GM18517 (cell line): Measurements from ENCODE around the gene NKAPD1.
"Not testable (repeated sequence)": the region's sequence is repeated elsewhere in the genome, so short reads cannot be mapped to it uniquely, and the experiment has no call there.

Source experiments
- ATAC-seq: cut with Tn5 transposase; IDR thresholded peaks from one replicate; pipeline ENCODE4 v1.9.1; 2021; ENCODE audit warnings: mild to moderate bottlenecking, moderate library complexity; ENCODE audit not compliant: unreplicated experiment

Gene NKAPD1

DNA sequence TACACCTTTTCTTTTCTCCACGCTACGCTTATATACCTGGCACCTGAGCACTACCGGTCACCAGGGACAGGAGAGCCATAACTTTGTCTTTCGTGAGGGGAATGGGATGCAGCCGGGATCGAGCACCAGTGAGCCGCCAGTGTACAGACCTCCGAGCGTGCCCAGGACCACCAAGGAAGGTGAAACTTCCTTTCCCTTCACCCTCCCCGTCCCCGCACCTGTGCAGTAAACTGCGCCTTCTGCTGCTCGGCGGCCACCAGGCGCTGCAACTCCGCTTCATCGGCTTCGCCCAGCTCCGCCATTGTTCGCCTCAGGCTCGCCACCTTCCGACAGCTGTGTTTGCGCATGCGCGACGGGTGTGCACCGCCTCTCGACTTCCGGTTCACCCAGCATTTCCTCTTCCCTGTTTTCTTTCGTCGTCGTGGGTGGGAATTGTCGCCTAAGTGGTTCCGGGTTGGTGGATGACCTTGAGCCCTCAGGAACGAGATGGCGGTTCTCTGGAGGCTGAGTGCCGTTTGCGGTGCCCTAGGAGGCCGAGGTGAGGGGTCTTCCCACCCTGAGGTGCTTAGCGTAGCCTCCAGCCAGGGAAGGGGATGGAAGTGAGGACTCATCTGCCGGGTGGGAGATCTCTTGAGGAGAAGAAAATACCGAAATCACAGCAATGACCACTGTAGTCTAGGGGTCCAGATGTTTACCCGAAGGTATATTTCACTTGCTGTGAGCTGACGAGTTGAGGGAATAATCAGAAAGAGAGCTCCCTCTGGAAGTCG, 12.5 kb downstream of the NKAPD1 start, which contains the start of the genes SDHD and TIMM8B:
Gene SDHD, plus strand, starts transcription at position 452 of the 770 bp plus-strand sequence. Its CDS starts 35 bp downstream, at position 487.
Gene TIMM8B, minus strand, starts transcription at position 335 of the 770 bp plus-strand sequence. Its CDS starts 33 bp downstream, at position 302.
- ATAC-seq: peak; percentile 85

DNA sequence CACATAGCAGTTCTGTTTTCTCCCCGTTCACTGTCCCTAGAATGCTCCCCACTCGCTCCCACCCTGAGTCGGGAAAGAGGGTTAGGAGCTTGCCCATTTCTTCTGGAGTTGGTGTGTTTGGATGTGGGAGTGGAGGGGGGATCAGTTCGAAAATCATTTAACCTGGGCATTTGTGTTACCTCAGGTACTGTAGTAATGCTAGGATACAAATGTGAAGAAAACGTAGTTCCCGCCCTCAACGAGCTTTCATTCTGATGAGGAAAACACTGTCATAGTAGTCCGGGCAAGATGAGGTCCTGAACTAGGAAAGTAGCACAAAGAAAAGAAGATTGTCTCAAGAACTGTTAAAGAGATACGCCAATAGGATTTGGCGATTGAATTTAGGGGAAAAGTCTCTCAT, 13.1 kb downstream of the NKAPD1 start:
- no peak for ATAC-seq

DNA sequence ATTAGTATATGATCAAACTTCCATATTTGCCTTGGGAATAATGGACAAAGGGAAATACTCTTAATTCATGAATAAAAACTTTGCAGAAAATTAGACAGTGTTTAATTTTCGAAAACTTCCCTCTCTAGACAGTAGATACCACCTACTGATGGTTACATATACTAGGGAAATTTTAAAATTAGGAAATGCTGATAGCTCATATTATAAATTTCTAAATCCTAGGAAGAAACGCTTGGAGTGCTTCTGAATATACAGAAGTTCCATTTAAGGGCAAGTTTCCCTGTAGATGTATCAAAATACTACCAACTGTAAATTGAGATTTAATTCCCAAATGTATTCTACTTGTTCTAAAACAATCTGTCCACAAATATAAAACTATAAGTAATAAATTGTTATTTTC, 21.2 kb downstream of the NKAPD1 start:
- ATAC-seq: not testable (repeated sequence)

DNA sequence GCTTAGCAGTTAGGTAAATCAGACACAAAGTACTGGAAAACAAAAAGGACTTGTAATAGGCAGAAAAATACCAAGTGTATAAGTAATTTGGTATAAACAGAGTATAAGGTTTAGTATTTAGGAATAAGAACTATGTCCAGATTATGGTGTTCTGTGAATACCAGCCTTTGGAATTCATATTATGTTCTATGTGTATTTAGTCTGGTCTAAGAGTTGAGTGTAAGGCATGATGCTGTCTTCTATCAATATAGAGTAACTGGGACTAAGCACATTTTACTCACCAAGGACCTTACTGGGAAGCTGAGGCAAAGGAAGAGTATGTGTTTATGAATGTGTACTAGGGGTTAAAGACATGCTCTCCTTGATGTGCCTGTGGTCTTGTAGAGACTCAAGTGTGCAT, 22.1 kb downstream of the NKAPD1 start:
- no peak for ATAC-seq

DNA sequence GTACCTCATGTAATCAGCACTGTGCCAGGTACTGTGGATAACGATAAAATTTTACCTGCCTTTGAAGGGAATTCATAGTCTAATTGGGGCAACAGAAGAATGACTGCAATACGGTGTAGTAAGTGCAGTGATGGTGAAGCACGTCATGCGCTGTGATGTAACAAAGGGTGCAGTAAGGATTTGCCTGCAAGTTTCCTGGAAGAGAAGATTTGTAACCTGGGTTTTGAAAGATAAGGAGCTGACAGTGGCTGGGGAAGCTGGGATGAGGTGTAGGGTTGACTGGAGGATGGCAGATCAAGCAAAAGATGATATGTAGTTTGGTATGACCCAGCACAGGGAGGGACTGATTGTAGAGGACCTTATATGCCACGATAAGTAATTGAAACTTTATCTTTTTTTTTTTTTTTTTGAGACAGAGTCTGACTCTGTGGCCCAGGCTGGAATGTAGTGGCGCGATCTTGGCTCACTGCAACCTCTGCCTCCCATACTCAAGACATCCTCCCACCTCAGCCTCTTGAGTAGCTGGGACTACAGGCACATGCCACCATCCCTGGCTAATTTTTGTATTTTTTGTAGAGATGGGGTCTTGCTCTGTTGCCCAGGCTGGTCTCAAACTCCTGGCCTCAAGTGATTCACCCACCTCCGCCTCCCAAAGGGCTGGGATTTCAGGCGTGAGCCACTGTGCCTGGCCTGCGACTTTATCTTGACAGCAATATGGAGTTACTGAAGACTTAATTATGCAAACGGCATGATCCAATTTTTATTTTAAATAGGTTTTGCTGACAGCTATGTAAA, 23.8 kb downstream of the NKAPD1 start:
- ATAC-seq: no peak

DNA sequence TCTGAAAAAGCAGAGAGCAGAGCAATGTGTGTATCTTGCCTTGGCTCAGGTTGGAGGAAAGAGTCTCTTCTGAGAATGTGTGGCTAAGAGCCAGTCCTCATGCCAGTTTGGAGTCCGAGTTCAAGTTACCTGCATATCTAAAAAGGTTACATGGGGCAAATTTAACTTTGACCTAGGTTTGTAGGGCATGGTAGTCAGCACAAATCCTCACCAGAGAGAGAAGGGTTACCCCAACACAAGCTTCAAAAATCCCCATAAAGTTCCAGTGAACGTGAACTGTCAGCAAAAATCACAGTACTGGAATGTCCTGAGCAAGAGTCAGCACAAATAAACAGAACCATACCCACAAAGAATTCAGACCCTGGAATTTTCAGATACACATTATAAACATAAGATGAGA, 26.4 kb downstream of the NKAPD1 start:
- ATAC-seq: no peak

DNA sequence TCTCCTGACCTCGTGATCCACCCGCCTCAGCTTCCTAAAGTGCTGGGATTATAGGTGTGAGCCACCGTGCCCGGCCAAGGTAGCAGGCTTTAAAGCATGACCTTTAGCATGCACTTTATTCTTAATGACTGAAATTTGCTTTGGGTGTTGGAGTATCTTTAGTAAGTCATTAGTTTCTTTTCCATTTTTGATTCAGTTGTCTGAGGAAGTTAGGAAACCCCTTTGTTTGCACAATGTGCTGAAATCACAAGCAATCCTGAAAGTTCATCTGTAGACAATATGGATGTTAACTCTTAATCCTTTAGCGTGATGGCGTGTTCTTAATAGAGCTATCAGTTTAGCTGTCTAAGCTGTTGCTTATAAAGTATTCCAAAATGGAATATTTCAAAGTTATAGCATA, 29.3 kb downstream of the NKAPD1 start:
- ATAC-seq: no peak

DNA sequence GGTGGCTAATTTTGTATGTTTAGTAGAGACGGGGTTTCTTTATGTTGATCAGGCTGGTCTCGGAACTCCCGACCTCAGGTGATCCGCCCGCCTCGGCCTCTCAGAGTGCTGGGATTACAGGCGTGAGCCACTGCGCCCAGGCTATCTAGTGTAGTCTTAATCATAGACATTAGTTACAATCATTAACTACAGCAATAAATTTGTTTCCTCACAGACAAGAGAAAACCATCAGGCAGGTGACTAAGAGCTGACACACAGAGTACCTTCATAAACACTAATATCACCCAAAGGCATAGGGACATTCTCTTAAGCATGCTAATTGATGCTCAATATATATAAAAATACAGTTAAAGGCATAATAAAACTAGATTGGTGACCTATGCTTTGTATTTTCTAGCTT, 32.0 kb downstream of the NKAPD1 start:
- no peak for ATAC-seq

DNA sequence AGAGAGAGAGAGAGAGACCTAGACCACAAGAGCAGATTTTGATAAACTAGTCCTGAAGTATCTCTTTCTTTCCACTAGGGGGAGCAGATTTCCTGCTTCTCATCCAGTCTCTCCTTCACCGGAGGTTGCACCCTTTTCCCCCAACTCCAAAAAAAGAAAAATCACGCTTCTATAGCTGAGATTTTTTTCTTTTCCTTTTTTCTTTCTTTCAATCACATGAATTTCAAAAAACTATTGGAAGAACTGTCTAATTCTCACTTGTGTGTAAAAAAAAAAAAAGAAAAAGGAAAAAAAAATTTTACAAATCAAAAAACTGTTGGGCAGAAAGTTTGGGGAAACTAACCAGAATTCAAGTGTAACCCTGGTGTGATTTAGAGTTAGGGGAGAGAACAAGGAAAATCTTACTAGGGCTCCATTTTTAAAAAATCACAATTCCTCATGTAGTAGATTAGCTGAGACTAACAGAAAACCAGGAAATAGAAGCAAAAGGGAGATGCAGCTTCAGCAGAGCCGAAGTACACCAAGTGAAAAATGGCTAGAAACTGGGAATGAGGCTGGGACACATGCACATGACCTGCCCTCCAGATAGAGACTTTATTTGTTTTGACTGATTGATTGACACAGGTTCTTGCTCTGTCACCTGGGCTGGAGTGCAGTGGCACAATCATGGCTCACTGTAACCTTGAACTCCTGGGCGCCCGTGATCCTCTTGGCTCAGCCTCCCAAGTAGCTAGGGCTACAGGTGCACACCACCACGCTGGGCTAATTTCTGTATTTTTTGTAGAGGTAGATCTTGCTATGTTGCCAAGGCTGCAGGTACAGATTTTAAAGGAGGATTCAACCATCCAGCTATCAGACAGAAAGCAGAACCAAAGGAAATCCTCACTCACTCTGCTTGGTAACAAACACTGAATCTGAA, 39.7 kb downstream of the NKAPD1 start:
- ATAC-seq: peak; percentile 59

DNA sequence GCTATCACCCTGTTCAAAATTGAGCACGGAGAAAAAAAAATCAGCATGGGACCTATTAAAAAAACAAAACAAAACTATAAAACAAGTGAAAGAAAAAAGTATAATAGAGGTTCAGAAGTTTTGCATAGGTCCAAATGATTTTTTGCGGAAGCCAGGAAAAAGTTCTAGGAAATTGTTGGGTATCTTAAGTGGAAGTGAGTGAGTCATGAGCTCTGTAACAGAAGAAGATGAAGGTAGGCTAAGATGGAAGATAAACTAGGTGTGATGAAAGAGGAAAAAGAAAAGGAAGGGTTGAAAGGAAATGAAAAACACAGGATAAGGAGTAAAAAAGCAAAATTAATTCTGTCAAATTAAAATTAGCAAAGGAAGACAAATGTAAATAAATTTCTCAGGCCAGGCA, 40.4 kb downstream of the NKAPD1 start:
- no peak for ATAC-seq

DNA sequence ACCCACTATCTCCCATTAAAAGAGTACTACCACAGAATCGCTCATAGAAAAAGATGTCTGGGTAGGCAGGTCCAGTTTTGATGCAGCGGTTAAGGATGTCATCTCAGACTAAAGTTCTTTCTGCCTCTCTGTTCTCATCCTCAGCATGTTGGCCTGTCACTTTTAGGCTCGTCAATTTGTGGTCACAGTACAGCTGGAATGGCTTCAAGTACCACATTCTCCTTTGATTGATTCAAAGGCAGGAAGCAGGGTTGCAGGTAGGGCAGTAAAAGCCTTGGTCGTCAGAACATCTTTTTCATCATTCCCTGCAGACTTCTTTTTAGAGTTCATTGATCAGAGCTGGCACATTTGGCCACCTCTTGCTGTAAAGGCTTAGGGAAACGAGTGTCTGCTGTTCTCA, 41.3 kb downstream of the NKAPD1 start:
- no peak for ATAC-seq

DNA sequence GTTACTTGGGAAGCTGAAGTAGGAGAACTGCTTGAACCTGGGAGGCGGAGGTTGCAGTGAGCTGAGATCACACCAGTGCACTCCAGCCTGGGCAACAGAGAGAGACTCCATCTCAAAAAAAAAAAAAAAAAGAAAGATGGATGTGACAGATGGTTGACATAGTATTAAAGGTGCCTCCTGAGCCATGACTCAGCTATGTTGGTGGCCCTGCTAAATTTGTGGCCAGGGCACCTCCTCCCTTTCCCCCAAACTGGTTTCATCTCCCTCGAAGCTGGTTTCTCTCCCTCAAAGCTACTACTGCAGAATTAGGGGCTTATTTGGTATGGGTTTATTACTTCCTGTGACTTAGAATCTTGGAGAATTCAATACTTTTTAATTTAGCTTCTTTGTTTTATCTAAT, 44.1 kb downstream of the NKAPD1 start:
- ATAC-seq: no peak

DNA sequence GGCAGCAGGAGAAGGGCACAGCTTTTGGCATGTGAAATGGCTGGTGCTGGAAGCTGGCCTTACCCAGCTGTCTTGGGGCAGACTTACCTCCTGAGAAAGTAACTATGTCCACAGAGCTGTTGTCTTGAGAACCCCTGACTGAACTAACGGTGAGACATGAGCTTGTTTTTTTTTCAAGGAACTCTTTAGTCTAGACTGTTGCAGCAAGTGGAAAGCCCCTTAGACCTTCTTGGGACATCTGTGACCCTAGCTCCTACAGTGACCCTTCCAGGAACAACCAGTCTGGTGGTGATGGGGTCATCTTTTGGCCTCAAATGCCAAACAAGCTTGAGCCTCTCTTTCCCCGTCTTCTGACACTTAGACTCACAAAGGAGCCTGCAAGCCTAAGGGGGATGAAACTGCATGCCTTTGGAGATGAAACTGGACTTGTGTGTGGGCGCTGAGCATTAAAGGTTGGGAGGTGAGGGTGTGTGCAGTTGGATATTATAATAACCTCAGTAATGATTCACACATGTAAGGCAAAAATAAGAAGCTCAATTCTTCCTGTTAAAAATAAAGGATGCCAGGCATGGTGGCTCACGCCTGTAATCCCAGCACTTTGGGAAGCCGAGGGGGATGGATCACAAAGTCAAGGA, 48.0 kb downstream of the NKAPD1 start:
- no peak for ATAC-seq

DNA sequence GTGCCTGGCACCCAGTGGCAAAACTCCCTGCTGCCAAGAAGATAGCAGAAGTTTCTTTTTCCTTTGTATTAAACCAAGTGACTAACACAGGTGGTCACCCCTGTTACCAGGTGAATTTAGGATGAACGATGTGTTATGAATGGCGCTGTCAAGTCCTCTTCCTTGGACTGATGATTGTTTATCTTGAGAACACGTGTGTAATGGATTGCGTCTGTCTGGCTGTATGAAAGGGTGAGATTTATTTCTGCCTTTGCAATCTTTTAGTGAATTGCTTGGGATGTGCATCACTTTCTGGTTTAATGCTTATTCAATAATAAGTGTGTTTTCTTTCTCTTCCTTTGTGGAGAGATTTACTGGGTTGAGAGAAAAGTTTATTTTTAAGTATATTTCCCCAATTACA, 49.0 kb downstream of the NKAPD1 start:
- no peak for ATAC-seq

DNA sequence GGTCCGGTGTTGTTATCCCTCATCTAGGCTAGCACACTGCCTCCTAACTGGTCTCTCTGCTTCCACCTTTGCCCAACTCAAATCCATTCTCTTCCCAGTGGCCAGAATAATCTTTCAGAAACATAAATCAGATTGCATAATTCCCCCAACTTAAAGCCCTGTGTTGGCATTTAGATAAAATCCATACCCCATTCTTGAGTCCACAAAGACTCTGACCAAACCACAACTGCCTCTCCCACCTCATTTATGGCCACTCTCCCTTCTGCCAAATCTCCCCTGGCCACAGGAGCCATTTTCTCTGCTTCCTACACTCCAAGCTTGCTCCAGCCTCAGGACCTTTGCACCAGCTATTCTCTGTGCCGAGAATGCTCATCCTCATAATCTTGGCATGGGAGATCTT, 53.0 kb downstream of the NKAPD1 start:
- ATAC-seq: no peak

DNA sequence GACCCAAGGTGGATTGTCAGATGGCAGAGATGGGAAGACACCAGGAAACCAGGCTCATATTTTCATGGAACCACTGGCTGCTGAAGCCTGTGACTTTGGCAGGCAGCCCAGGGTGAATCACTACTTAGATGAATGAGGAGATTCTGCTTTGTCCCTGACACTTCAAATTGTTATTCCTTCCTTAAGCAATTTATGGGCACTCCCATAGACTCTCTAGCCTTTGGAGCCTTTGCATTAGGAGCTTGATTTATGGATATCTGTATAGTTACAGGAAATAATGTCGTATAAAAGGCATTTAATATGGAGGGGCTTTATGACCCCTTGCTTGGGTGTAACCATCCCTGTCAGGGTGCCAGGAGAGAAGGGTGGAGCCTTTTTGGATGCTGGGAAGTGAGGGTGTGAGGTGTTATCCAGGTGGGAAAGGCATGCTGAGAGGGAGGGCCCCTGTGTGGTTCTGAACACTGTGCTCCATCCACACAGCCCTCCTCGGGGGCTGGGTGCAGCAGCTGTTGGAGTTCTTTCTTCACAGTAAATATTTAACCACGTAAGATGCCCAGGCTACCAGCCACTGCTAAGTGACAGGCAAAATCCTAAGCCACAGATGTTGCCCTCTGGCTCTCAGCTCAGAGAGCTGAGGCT, 54.5 kb downstream of the NKAPD1 start:
- no peak for ATAC-seq

DNA sequence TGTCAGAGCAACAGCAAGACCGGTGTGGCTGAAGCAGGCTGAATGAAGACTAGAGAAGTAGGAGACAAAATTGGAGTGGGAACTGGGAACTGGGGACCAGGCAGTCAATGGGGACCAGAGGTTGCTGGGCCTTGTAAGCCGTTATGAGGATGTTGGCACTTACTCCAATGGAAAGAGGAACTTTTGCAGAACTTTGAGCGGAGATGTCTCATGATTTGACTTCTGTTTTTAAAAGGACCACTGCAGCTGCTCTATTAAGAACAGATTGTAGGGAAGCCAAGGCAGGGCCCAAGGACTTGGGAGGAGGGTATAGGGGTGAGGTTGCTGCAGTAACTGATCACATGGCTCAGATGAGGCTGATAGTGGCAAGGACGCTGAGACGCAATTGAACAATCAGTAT, 55.6 kb downstream of the NKAPD1 start:
- ATAC-seq: no peak

DNA sequence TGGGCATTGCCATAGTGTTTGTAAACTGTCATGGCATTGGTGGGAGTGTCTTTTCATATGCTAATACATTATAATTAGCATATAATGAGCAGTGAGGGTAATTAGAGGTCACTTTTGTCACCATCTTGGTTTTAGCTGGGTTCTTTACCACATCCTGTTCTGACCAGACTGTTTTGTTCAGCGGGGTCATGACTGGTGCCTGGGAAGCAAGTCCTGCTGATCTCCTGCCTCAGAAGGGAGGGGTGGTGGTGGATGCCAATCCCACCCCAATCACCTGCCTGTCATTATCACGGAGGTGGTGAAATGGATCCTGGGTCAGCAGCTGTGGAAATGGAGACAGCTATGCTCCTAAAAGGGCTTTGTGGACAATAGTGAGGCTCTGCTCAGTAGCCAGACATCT, 58.6 kb downstream of the NKAPD1 start:
- ATAC-seq: no peak

DNA sequence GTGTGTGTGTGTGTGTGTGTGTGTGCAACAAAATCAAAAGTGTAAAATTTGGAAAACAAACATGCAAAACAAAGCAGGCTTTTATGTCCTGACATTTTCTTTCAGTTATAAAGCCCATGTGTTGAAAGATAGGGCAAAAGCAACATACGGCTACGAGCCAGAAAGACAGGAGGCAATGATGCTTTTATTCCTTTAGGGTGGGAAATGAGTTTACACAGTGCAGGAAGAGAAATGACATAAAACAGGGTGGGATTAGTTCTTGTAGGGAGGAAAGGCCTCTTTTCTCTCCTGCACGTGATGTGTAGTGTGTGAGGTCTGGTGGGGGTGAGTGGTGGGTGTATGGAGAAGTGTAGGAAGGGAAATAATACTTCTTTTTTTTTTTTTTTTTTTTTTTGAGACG, 60.4 kb downstream of the NKAPD1 start:
- ATAC-seq: no peak
